ENCODE results near the gene COL6A1.
"Not testable (repeated sequence)": the region's sequence is repeated elsewhere in the genome, so short reads cannot be mapped to it uniquely, and the experiment has no call there.

Gene COL6A1

DNA sequence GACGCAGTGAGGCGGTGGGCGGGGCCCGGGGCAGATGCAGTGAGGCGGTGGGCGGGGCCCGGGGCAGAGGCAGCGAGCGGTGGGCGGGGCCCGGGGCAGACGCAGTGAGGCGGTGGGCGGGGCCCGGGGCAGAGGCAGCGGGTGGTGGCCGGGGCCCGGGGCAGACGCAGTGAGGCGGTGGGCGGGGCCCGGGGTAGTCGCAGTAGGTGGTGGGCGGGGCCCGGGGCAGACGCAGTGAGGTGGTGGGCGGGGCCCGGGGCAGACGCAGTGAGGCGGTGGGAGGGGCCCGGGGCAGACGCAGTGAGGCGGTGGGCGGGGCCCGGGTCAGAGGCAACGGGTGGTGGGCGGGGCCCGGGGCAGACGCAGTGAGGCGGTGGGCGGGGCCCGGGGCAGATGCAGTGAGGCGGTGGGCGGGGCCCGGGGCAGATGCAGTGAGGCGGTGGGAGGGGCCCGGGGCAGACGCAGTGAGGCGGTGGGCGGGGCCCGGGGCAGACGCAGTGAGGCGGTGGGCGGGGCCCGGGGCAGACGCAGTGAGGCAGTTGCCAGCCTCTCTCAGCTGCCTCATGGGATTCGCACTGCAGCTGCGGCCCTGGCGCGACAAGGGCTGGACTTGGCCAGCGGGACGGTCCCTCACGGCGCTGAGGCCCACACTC lies 24.4 kb downstream of the COL6A1 start:
- not testable (repeated sequence) for DNase-seq (ENCODE audit: low read depth in 2 of 2)

DNA sequence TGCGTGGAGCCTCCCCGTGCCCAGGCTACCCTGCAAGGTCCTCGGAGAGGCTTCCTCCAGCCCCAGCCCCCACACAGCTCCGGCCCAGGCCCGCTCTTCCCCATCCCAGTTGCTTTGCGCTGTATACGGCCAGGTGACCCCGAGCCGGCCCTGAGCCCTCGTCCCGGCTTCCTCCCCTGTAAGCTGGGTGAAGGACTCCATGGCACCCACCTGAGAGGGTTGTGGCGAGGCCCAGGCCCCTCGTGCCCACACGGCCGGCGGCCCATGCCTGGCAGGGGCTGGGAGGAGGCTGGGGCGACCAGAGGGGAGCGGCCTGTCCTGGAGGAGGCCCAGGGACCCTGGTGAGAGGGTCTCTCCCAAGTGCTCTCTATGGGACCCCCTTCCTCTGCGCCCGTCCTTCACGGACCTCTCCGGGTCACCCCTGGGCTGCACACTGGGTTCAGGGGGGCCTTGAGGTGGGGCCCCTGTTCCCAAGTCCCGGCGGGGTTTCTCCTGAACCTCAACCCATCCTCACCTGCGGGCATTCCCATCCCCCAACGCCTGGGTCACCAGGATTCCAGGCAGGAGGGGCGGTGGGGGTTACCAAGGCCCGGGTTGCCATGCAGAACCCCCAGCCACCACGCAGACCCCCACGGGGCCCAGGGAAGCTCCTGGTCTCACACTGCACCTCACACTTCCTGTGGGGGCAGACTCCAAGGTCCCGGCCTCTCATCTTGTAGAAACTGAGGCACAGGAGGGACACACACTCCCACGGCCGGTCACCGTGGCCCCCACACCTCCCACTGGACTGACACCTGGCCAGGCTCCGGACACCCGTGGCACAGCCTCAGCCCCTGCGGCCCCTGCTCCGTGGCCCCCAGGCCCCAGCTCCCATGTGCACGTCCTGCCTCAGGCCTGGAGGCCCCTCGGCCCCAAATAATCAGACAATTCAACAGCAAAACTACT lies 25.2 kb downstream of the COL6A1 start:
- DNase-seq (ENCODE audit: low read depth in 2 of 2): no peak

DNA sequence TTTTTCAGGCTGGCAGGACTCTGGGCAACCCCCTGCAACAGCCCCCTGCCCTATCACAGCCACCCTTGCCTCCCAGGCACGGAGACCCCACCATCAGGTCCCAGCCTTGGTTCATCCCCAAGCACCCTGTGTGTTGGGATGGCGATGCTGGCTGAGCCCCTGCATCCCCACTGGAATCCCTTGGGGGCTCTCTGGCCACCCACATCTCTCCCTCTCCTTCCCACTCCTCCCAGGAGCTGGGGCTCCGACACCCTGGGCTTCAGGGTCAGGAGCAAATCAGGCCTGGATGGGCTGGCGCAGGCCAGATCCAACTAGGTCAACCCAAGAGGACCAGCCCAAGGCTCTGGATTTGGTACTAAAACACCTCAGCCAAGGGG lies 25.9 kb downstream of the COL6A1 start:
- DNase-seq (ENCODE audit: low read depth in 2 of 2): no peak

DNA sequence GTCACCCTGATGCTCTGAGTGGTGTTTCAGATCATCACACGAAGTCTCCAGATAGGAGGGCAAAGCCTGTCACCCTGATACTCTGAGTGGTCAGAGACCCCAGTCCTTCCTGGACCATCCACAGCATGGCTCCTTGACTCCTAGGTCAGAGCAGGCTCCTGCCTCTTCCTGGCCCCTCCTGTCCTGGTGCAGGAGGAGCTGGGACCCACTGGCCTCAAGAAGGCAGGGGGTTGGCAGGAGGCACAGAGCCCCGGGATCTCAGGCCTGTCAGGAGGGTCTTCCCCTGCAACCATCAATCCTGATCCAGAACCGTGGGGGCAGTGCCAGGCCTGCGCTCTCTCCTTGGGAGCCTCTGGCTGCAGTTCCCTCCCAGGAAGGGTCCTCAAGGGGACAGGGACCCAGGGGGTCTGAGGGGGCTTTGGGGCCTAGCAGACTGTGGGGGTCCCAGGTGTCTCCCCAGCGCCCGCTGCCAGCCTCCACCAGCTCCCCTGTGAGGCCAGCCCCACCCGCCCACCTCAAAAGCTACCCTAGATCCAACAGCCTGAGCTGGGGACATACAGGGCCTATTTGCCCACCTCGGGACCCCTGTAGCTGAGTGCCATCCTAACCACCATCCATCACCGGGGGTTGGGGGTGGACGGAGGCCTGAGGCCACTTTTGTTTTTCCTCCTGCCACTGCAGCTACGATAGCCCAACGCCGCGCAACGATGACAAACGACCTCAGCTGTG lies 27.5 kb downstream of the COL6A1 start:
- DNase-seq (ENCODE audit: low read depth in 2 of 2): no peak

DNA sequence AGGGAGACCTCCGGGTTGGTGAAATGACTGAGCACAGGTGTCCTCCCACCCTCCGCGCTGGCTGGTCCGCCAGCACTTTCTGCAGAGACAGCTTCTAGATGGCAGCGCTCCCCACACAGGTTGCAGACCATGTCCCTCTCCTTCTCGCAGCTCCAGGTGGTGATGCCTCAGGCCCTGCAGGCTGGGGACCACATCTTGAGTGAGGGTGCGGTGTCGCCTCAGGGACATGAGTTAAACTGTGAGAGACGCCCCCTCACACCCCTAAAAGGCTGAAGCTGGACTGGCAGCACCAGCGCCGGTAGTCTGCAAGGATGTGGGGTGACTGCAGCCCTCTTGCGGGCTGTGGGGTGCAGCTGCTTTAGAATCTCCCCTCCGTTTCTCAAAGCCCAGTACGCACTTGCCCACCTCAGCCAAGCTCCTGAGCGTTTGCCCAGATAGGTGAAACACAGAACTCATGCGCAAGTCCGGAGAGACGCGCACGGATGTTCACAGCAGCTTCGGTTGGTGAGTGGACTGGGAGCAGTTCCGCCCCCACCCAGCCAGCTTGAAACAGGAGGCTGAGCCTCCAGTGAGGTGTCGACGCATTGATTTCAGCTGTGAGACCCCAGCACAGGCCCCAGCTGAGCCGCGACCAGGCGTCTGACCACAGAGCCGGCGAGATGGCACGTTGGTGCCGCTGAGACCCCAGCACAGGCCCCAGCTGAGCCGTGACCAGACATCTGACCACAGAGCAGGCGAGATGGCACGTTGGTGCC lies 28.6 kb downstream of the COL6A1 start:
- no peak for DNase-seq (ENCODE audit: low read depth in 2 of 2)

DNA sequence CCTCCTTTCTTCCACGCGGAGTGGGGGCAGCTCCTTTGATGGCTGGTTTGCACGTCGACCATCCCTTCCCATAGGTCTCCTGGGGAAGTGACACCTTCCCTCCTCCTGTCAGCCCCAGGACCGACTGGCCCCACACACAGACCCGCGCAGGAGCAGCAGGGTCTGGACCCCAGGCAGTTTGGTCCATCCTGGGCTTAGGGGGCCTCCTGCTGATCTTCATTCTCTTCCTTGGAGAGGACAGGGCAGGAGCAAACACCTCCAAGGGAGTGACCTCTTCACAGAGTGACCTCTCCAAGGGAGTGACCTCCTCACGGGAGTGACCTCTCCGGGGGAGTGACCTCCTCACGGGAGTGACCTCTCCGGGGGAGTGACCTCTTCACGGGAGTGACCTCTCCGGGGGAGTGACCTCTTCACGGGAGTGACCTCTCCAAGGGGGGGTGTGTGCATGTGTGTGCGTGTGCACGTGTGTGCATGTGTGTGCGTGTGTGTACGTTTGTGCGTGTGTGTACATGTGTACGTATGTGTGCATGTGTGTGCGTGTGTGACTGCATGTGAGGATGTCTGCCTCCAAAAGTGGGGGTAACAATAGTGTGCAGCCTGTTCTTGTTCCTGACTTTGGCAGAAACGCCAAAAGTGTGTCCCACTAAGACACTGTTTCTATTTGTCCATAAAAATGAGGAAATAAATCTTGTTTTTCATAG lies 29.8 kb downstream of the COL6A1 start:
- no peak for DNase-seq (ENCODE audit: low read depth in 2 of 2)

DNA sequence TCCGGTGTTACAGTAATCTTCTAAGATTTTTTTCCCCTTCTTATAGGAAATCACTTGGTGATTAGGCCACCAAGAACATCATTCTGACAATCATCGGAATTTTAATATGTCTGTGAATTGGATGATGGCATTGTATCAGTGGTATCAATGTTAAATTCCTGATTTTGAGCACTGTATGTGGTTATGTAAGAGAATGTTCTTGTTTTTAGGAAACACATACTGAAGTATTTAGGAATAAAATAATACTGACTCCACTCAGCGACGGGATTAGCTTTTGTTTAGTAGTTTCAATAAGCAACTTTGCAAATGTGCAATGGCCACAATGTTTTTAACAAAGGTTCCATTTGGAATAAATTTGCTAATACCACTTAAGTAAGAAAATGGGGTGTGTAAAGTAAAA lies 30.6 kb downstream of the COL6A1 start:
- DNase-seq (ENCODE audit: low read depth in 2 of 2): no peak

DNA sequence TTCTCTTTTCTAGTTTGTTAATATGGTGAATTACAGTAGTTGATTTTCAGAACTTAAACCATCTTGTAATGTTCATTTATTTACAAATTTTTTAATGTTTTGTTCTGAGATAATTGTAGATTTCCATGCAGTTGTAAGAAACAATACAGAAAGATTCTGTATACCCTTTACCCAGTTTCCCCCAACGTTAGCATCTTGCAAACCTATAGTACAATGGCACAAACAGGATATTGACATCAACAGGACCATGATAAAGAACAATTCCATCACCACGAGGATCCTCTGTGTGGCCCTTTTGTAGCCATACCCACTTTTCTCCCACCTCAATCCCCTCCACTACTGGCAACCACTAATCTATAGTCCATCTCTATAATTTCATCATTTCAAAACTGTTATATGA lies 33.3 kb downstream of the COL6A1 start:
- no peak for DNase-seq (ENCODE audit: low read depth in 2 of 2)

DNA sequence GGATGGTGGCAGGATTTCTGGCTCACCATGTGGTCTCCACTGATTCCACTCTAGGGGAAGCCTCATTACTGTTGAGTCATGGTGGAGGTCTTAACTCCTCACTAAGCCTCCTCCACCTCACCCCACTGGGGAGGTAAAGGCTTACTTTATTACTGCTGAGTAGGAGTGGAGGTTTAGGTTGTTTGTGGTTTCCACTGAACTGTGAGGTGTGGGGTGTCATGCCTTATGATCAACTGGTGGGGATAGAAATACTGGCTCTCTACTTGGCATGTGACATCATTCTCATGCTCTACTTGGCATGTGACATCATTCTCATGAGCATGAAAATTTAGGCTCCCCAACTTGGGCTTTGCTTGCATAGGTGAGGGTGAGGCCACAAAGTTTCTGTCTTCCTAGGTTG lies 35.6 kb downstream of the COL6A1 start:
- DNase-seq (ENCODE audit: low read depth in 2 of 2): no peak

DNA sequence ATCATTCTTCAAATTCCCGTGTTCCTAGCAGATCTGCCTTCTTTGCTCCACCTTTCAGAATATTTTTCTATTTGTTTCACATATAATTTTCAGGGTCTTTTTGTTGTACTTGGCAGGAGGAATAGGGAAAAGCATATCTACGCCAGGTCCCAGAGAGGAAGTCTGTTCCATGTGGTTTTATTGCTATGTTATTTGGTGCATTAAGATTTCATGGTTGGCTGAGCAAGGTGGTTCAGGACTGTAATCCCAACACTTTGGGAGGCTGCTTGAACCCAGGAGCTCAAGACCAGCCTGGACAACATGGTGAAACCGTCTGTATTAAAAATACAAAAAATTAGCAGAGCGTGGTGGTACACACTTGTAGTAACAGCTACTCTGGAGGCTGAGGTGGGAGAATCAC lies 36.1 kb downstream of the COL6A1 start:
- DNase-seq (ENCODE audit: low read depth in 2 of 2): no peak

DNA sequence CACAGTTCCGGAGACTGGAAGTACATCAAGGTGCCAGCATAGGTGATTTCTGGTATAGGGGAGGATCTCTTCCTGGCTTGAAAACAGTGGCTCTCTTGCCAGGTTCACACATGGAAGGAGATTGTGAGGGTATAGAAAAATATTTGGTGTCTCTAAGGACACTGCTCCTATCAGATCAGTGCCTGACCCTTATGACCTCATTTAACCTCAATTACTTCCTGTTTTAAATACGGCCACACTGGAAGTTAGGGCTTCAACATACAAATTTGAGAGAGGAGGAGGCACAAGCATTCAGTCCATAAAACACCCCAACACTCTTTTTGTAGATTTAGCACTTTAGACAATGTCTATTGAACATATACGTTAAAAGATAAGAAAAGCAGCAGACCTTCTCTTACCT lies 37.0 kb downstream of the COL6A1 start:
- DNase-seq (ENCODE audit: low read depth in 2 of 2): no peak

DNA sequence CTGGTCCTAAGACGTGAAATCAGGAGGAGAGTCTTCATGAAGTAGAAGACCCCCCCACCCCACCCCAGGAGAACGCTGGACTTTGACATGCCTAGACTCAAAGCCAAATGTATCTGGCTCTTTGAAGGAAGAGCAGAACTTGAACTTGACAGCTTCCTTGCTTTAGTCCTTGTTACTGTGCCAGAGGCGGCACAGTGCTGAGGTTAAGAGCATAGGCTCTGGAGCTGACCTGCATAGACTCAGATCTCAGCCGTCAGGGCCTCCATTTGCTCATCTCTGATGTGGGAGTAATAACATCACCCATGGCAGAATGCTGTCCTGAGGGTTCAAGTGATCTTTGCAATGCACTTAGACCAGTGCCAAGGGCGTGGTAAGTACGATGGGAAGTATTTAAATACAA lies 39.0 kb downstream of the COL6A1 start:
- DNase-seq (ENCODE audit: low read depth in 2 of 2): no peak

DNA sequence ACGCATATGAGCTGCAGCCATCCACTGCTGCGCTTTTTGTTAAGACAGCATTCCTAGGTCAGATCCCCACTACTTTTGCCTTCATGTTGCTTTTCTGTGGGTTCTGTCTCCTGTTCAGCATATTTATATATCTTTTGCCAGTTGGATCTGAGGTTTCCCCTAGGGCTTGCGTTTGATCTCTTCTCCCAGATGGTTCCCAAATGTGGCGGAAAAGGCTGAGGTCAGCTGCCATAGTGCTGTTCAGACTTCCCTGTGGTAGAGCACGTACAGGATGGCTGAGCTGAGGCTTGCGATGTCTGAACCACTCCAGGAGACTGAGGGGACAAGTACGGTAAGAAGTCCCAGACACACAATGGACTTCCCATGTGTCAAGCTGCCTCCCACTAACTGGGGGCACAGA lies 39.8 kb downstream of the COL6A1 start:
- DNase-seq (ENCODE audit: low read depth in 2 of 2): no peak

DNA sequence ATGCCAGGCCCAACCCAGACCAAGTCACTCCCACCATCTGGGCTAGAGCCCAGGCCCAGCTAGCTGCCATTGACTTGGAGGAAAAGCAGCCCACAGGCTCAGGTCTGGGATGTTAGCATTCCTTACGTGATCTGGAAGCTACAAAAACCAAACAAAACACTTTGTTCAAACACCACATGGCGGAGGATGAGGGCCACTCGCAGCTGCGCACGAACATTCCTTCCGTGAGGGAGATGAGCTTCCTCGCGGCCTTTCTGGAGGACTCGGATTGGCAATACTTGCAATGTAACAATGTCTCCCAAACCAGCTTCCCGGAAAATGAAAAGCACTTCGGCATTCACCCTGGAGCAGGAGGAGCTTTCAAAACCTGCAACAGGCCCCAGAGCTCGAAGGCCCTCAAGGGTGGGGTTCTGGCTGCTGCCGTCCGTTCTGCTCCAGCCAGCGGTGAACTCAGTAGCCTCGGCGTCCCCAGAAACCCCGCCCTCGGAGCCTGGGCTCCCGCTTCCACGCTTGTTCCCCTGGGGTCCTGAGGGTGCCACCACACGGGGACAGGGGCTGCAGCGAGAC lies 40.5 kb downstream of the COL6A1 start:
- DNase-seq (ENCODE audit: low read depth in 2 of 2): no peak

DNA sequence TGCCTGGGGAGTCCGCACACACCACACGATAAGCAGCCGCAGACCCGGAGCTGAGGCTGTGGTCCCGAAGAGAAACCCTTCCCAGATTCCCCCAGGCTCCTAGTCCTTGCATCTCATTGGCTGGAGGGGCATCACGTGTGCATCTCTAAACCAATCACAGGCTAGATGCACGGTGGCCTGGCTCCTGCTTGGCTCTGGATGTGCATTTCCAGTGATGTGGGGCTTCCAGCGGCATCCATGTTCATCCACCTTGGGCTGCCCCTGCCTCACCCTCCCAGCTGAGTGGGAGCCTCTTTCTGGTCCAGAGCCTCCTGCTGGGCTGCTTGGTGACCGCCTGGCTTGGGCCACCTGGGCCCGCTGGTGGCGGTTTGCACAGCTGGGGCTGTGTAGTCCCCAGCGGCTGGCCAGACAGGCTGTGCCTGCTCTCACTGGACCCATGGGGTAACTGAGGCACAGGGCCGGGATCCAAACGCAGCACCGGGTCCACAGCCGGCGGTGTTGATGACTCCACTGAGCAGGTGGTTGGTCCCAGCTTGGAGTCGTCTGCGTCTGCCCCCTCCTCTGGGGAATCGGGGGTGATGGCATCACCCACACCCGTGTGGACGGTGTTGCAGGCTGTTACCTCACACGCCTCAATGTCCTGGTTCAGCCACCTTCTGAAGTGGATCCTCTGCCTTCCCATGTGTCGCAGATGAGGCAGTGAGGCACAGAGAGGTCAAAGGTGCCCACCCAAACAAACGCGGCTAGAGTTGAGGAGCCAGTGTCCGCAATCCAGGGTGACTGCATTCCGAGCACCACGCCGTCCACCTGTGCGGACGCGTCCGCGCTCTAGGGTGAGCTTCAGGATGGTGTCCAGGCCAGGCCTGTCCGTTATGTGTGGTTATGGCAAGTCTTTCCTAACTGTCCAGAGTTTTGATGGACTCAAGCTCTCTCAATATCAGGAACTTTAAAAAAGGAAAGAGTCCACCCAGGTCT lies 41.3 kb downstream of the COL6A1 start:
- no peak for DNase-seq (ENCODE audit: low read depth in 2 of 2)

DNA sequence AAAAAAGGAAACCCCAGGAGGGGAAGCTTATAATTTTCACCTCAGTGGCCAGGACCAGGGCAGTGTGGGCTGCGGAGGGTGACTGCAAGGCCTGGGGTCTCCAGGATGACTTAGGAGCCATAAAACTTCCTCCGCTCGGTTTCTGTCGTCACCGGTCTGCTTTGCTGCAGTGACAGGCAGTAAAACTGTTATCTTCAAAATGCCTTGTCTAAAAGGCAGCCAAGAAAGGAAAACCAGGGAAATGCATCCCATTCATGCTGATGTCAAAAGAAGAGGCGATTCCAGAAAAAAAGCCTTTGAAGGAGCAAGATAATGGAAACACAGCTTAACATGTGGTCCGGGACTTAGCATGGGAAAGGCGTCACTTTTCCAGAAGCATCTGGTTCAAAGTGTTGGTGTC lies 42.0 kb downstream of the COL6A1 start:
- no peak for DNase-seq (ENCODE audit: low read depth in 2 of 2)

DNA sequence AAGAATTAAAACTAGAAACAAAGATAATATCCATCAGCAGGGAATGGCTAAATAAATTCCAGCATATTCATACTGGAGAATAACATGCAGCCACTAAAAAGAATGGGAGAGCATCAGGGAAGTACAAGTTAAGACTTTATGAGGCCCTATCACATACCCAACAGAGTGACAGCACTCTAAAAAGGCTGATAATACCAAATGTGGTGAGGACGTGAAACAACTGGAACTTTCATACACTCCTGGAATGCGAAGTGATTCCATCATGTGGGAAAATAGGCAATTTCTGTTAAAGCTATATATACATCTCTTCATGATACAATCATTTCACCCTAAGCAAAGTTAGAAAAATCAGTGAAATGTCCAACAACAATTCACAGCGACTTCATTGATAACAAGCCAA lies 42.6 kb downstream of the COL6A1 start:
- no peak for DNase-seq (ENCODE audit: low read depth in 2 of 2)

DNA sequence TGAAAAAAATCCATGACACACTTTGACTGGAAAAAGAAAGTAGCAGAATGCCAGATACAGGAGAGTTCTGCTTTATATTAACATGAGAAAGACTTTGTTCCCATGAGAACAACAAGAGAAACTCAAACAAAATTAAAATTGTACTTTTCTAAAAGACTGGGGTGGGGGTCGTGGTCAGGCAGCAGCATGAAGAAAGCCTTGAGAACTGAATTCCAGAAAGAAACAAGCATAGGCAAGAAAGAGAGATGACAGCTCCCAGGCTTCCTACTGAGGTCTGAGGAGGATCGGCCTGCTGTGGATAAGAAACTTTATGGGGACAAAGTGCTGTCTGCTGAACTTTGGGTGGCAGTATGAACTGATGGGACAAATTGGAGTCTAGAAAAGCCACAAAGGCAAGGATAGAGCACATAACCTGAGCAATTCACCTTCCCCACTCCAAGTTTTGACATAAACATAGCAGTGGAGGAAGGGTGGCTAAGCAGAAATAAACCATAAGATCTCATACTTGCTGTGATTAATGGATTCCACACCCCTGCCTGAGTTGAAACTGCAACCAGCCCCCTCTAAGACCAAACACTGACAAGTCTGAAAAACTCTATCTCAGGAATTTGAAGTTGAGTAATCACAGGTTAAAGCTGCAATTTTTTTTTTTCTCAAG lies 43.7 kb downstream of the COL6A1 start:
- DNase-seq (ENCODE audit: low read depth in 2 of 2): no peak

DNA sequence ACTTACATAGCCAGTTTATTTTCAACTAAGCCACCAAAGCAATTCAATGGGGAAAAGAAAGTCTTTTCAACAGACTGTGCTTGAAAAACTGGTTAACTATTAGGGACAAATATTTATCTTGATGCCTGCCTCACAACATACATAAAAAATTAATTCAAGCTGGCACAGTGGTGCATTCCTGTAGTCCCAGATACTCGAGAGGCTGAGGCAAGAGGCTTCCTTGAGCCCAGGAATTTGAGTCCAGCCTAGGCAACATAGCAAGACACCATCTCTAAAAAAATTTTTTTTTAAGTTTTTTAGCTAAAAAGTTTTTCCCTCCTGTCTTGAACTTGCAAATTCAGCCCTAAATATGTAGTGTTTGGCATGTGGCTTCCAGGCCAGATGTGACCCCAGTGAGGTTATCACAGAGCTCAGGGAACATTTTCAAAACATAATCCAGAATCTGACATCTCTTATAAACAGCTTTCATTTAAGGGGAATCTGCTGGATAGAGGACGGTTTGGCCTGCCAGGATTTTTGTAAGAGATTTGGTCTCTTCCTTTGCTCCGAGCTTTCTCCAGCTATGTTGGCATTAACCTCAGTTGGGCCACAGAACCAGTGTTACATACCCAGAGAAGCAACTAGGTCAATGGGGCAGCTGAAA lies 46.4 kb downstream of the COL6A1 start:
- no peak for DNase-seq (ENCODE audit: low read depth in 2 of 2)

All from activated CD4-positive, alpha-beta T cell treated with anti-CD3 and anti-CD28 coated beads for 24 hours (primary cell).